ENCODE measurements around the gene RBM4B.

GRCh38 chr11:66696146-66696545, 18.5 kb upstream of the RBM4B start:
- TF ChIP-seq PREB (CRISPR knock-in tag; IDR thresholded peaks at IDR 0.05; ENCODE audit: borderline replicate concordance) (no peak), ELF4 (CRISPR knock-in tag; IDR thresholded peaks at IDR 0.05; ENCODE audit: low read depth) (no peak), AFF4 (CRISPR knock-in tag; IDR thresholded peaks at IDR 0.05; ENCODE audit: borderline replicate concordance) (no peak), CTCF (IDR thresholded peaks at IDR 0.05) (no peak), MAX (CRISPR knock-in tag; IDR thresholded peaks at IDR 0.05) (no peak), ZNF281 (CRISPR knock-in tag; IDR thresholded peaks at IDR 0.05) (no peak), GABPB1 (CRISPR knock-in tag; IDR thresholded peaks at IDR 0.05) (no peak), ATF6 (CRISPR knock-in tag; IDR thresholded peaks at IDR 0.05) (no peak)

Data from WTC11 (cell line).